ENCODE measurements around the gene USP35. TPM values are rescaled to one million over a fixed set of nuclear protein-coding genes. Genes with fewer than 3 reads are reported as not detected.

Gene USP35
- total and polyA plus RNA-seq, 7 donors, result 1.3 to 7.1 (median 3.3) TPM

- TF ChIP-seq CTCF (IDR thresholded peaks at IDR 0.05), result no peak
- WGBS, 3 donors, result 94 to 97% (median 96%) methylated on average over 5 of the region's 5 CpGs
- no peaks in the 10 kb centered on the region for H3K9me3 ChIP-seq
- no peak for ATAC-seq
- DNase-seq, result no peak
- peaks cover 8% of the 10 kb centered on the region for H3K4me1 ChIP-seq
- no peaks in the 10 kb centered on the region for H3K27me3 ChIP-seq (ENCODE audit: insufficient read depth in 3 of 3, low read length in 2 of 3)
- H3K36me3 ChIP-seq (ENCODE audit: insufficient read depth in 1 of 2, low read depth in 1 of 2), result peaks cover 0 to 36% of the 10 kb centered on the region in 2 donors
- intact Hi-C loops (cut with DNase I), result no loop called here
- no peak overlapping the region for H3K27ac ChIP-seq
- H3K4me3 ChIP-seq, result no peak overlapping the region
Observed at GRCh38 chr11:78211565-78211964, 22.8 kb downstream of the USP35 start.

DNA sequence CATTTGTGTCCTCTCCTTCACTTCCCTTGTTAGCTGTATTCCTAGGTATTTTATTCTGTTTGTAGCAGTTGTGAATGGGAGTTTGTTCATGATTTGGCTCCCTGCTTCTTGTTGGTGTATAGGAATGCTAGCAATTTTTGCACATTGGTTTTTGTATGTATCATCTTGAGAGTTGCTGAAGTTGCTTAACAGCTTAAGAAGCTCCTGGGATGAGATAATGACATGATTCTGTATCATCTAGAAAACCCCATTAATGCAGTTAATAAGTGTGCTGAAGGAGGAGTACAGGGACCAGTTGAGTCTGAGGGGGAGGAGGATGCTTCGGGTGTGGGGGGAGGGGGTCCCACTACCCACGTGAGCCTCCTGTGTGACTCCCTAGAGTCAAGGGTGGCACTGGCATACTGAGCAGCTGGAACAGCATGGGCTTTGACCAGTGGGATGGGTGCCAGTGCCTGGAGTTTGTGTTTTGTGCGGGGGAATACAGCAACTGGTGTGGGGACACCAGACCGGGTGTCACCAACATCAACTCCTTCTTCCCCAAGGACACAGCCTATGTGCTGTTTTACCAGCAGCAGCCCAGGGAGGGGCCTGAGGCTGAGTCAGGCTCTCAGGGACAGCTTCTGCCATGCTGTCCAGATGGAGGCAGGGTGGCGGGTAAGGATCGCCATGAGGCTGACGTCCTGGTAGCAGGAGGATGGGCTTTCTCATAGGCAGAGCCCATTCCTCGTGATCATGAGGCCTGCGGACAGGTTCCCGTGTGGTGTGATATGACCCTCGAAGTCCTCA, 24.1 kb downstream of the USP35 start:
- 75 to 85% (median 79%) methylated on average over 11 of the region's 11 CpGs for WGBS, 3 donors
- intact Hi-C loops (cut with DNase I), result no loop called here
- Histone ChIP-seq H3K4me1 (peaks cover 8% of the 10 kb centered on the region), H3K27me3 (ENCODE audit: insufficient read depth in 3 of 3, low read length in 2 of 3) (no peaks in the 10 kb centered on the region), H3K4me3 (no peak overlapping the region), H3K36me3 (ENCODE audit: insufficient read depth in 1 of 2, low read depth in 1 of 2) (peaks cover 0 to 33% of the 10 kb centered on the region in 2 donors), H3K27ac (no peak overlapping the region), H3K9me3 (no peaks in the 10 kb centered on the region)
- DNase-seq (no peak), ATAC-seq (no peak)
- no peak for TF ChIP-seq CTCF (IDR thresholded peaks at IDR 0.05)

- Histone ChIP-seq H3K4me1 (peaks cover 2% of the 10 kb centered on the region), H3K36me3 (ENCODE audit: insufficient read depth in 1 of 2, low read depth in 1 of 2) (peaks cover 0 to 33% of the 10 kb centered on the region in 2 donors), H3K4me3 (no peak overlapping the region), H3K27ac (no peak overlapping the region), H3K9me3 (no peaks in the 10 kb centered on the region), H3K27me3 (ENCODE audit: insufficient read depth in 3 of 3, low read length in 2 of 3) (no peaks in the 10 kb centered on the region)
- intact Hi-C loops (cut with DNase I), result no loop called here
- ATAC-seq, result no peak
- TF ChIP-seq CTCF (IDR thresholded peaks at IDR 0.05), result no peak
- 81 to 85% (median 82%) methylated on average over 8 of the region's 8 CpGs for WGBS, 3 donors
- no peak for DNase-seq
Observed at GRCh38 chr11:78213526-78214330, 25.0 kb downstream of the USP35 start.

DNA sequence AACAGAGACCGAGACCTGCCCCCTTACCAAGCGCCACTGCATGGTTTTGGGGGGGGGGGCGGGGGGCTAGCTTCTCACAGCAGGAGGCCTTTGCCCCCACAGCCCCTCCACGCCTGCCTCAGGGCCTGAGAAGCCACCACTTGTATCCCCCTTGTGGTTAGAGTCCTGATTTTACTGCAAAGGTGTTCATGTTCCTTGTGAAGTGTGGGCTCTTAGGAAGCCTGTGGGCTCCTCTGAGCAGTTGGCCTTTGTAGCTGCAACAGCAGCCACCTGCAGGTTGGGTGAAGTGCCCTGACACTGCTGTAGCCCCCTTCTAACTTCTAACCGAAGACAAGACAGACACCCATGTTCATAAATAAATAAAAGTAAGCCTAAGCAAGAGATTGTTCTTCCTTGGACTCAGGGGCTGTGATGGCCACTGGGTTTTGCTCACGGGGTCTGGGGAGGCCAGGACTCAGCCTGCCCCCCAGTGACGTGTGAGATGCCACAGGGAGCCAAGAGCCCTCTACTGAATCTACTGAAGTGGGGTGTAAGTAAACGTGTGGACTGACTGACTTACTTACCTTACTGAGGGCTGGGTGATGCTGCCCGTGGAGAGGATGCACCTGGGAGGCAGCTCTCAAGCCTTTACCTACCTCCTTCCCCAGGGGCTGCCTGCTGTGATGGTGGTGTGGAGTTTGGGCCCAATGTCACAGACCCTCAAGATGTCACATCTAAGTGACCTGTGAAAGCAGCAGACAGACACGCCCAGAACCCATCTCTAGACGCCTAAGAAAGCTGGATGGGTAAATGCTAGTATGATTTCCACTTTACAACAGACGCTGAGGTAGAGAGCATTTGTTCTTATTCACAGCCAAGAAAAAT, 25.8 kb downstream of the USP35 start:
- no peak for ATAC-seq
- Histone ChIP-seq H3K27ac (no peak overlapping the region), H3K4me3 (no peak overlapping the region), H3K27me3 (ENCODE audit: insufficient read depth in 3 of 3, low read length in 2 of 3) (no peaks in the 10 kb centered on the region), H3K36me3 (ENCODE audit: insufficient read depth in 1 of 2, low read depth in 1 of 2) (peaks cover 0 to 38% of the 10 kb centered on the region in 2 donors), H3K4me1 (no peaks in the 10 kb centered on the region), H3K9me3 (no peaks in the 10 kb centered on the region)
- intact Hi-C loops (cut with DNase I), result no loop called here
- no peak for TF ChIP-seq CTCF (IDR thresholded peaks at IDR 0.05)
- no peak for DNase-seq
- 80 to 89% (median 82%) methylated on average over 10 to 12 of the region's 12 CpGs for WGBS, 3 donors
